ENCODE data around the gene PRAC2.

Gene PRAC2

GRCh38 chr17:48734333-48735061 is 11.5 kb downstream of the PRAC2 start:
- no peak for DNase-seq (ENCODE audit: low read depth in 2 of 2)

- no peak for DNase-seq (ENCODE audit: low read depth in 2 of 2)
These were observed 12.0 kb downstream of the PRAC2 start for GRCh38 chr17:48735062-48735351.

- no peak for DNase-seq (ENCODE audit: low read depth in 2 of 2)
These were observed 14.5 kb downstream of the PRAC2 start for GRCh38 chr17:48737330-48738043.

- no peak for DNase-seq (ENCODE audit: low read depth in 2 of 2)
These were observed 15.4 kb downstream of the PRAC2 start for GRCh38 chr17:48738424-48738802.

- no peak for DNase-seq (ENCODE audit: low read depth in 2 of 2)
These were observed 16.0 kb downstream of the PRAC2 start for GRCh38 chr17:48738803-48739526.

- no peak for DNase-seq (ENCODE audit: low read depth in 2 of 2)
These were observed 17.6 kb downstream of the PRAC2 start for GRCh38 chr17:48740537-48740936.

GRCh38 chr17:48745381-48746275 is 22.6 kb downstream of the PRAC2 start:
- DNase-seq (ENCODE audit: low read depth in 2 of 2), result no peak

- DNase-seq (ENCODE audit: low read depth in 2 of 2), result no peak
These were observed 24.0 kb downstream of the PRAC2 start for GRCh38 chr17:48746916-48747444.

- no peak for DNase-seq (ENCODE audit: low read depth in 2 of 2)
These were observed 24.7 kb downstream of the PRAC2 start for GRCh38 chr17:48747445-48748363.

- no peak for DNase-seq (ENCODE audit: low read depth in 2 of 2)
These were observed 26.0 kb downstream of the PRAC2 start for GRCh38 chr17:48748718-48749566.

GRCh38 chr17:48749621-48750553 is 26.9 kb downstream of the PRAC2 start:
- no peak for DNase-seq (ENCODE audit: low read depth in 2 of 2)

GRCh38 chr17:48751172-48751571 is 28.2 kb downstream of the PRAC2 start:
- no peak for DNase-seq (ENCODE audit: low read depth in 2 of 2)

- DNase-seq (ENCODE audit: low read depth in 2 of 2), result no peak
These were observed 28.9 kb downstream of the PRAC2 start for GRCh38 chr17:48751733-48752398.

- DNase-seq (ENCODE audit: low read depth in 2 of 2), result no peak
These were observed 29.7 kb downstream of the PRAC2 start for GRCh38 chr17:48752399-48753288.

GRCh38 chr17:48753794-48754499 is 31.0 kb downstream of the PRAC2 start:
- no peak for DNase-seq (ENCODE audit: low read depth in 2 of 2)
